GM18517 (cell line): ENCODE data around the gene CMIP.
"Not testable (repeated sequence)": the region's sequence is repeated elsewhere in the genome, so short reads cannot be mapped to it uniquely, and the experiment has no call there.

Experiments
- ATAC-seq: cut with Tn5 transposase; IDR thresholded peaks from one replicate; pipeline ENCODE4 v1.9.1; 2021; ENCODE audit warnings: mild to moderate bottlenecking, moderate library complexity; ENCODE audit not compliant: unreplicated experiment

Gene CMIP

GRCh38 chr16:81728435-81728834 lies 283.8 kb downstream of the CMIP start:
- no peak for ATAC-seq

- ATAC-seq: no peak
Measured at GRCh38 chr16:81729451-81729850, 284.8 kb downstream of the CMIP start.

- ATAC-seq: peak; percentile 79
Measured at GRCh38 chr16:81730090-81731051, 285.8 kb downstream of the CMIP start.

GRCh38 chr16:81731649-81732048 lies 287.0 kb downstream of the CMIP start:
- no peak for ATAC-seq

GRCh38 chr16:81732699-81733098 lies 288.1 kb downstream of the CMIP start:
- ATAC-seq: no peak

- ATAC-seq: no peak
Measured at GRCh38 chr16:81733295-81733694, 288.7 kb downstream of the CMIP start.

GRCh38 chr16:81734632-81735434 lies 290.2 kb downstream of the CMIP start:
- no peak for ATAC-seq

- peak; percentile 69 for ATAC-seq
Measured at GRCh38 chr16:81737885-81738536, 293.4 kb downstream of the CMIP start.

GRCh38 chr16:81738783-81739496 lies 294.3 kb downstream of the CMIP start:
- ATAC-seq: no peak

- no peak for ATAC-seq
Measured at GRCh38 chr16:81739503-81739902, 294.9 kb downstream of the CMIP start.

- ATAC-seq: peak; percentile 74
Measured at GRCh38 chr16:81740169-81740568, 295.6 kb downstream of the CMIP start.

GRCh38 chr16:81741430-81741770 lies 296.8 kb downstream of the CMIP start:
- ATAC-seq: not testable (repeated sequence)

- ATAC-seq: no peak
Measured at GRCh38 chr16:81744385-81744784, 299.8 kb downstream of the CMIP start.

GRCh38 chr16:81744911-81745310 lies 300.3 kb downstream of the CMIP start:
- ATAC-seq: no peak

GRCh38 chr16:81745704-81746558 lies 301.3 kb downstream of the CMIP start:
- peak; percentile 58 for ATAC-seq

- ATAC-seq: peak; percentile 7
Measured at GRCh38 chr16:81746566-81746965, 302.0 kb downstream of the CMIP start.

GRCh38 chr16:81748476-81749198 lies 304.0 kb downstream of the CMIP start:
- ATAC-seq: no peak

- peak; percentile 94 for ATAC-seq
Measured at GRCh38 chr16:81752225-81752875, 307.7 kb downstream of the CMIP start.

- ATAC-seq: no peak
Measured at GRCh38 chr16:81752876-81753227, 308.2 kb downstream of the CMIP start.
